SK-N-SH (cell line): Measurements from ENCODE around the gene TTC7B. TPM values are rescaled to one million over a fixed set of nuclear protein-coding genes. Genes with fewer than 3 reads are reported as not detected.

Experiments
- CTCF ChIA-PET: fragments of 300-600, 350-600 bp; formaldehyde crosslinking; extraction: SDS; loops from one replicate; lab custom pipeline; 2021; lab: Yijun Ruan, JAX
- POLR2A ChIA-PET: fragments of 350-600 bp; sonication (Branson Sonifier 250); formaldehyde crosslinking; extraction: SDS; loops from one replicate; lab custom pipeline; 2020; ENCODE audit warnings: antibody characterized with exemption, inconsistent platforms; lab: Yijun Ruan, JAX
- DNase-seq: peaks from one replicate; pipeline ENCODE4 v3.0.0; 2012
- H2AFZ ChIP-seq: fragments of 200-600 bp; sonication (generic); 2 replicates; pipeline ENCODE4 v1.8.1; 2016; ENCODE audit warnings: antibody characterized with exemption, mild to moderate bottlenecking, low read depth
- H3F3A ChIP-seq: fragments of 200-600 bp; sonication (generic); replicated peaks from 2 replicates; pipeline ENCODE3; 2016; ENCODE audit warnings: antibody characterized with exemption, mild to moderate bottlenecking; ENCODE audit not compliant: insufficient read depth
- H3K27ac ChIP-seq, 2 experiments: fragments of 200-500 bp in 1 of 2; fragments of 200-600 bp in 1 of 2; sonication (Bioruptor generic) in 1 of 2; sonication (generic), shearing (Covaris generic) in 1 of 2; 2 replicates each; pipeline versions ENCODE4 v1.5.1 to v1.6.1; 2014 to 2016; ENCODE audit warnings: low read depth in 2 of 2, inconsistent platforms in 1 of 2, low read length in 1 of 2, mild to moderate bottlenecking in 1 of 2, mixed read lengths in 1 of 2
- H3K27me3 ChIP-seq: fragments of 200-600 bp; sonication (generic), shearing (Covaris generic); 2 replicates; pipeline ENCODE4 v1.6.1; 2016; ENCODE audit warnings: mixed run types; ENCODE audit not compliant: insufficient read depth
- H3K36me3 ChIP-seq, 2 experiments: fragments of 200-500 bp in 1 of 2; fragments of 200-600 bp in 1 of 2; sonication (Bioruptor generic) in 1 of 2; sonication (generic) in 1 of 2; replicated peaks in 1 of 2; 2 replicates each; pipeline versions ENCODE3 to v1.5.1; 2014 to 2016; ENCODE audit warnings: low read length in 1 of 2, mild to moderate bottlenecking in 1 of 2; ENCODE audit not compliant: insufficient read depth in 2 of 2, control insufficient read depth in 1 of 2
- H3K4me1 ChIP-seq, 2 experiments: fragments of 200-500 bp in 1 of 2; fragments of 200-600 bp in 1 of 2; sonication (Bioruptor generic) in 1 of 2; sonication (generic), shearing (Covaris generic) in 1 of 2; 2 replicates each; pipeline versions ENCODE4 v1.5.1 to v1.6.1; 2014 to 2016; ENCODE audit warnings: low read depth in 1 of 2, low read length in 1 of 2, mixed run types in 1 of 2; ENCODE audit not compliant: insufficient read depth in 2 of 2, control insufficient read depth in 1 of 2
- H3K4me2 ChIP-seq: fragments of 200-600 bp; sonication (generic), shearing (Covaris generic); 2 replicates; pipeline ENCODE4 v1.6.1; 2017; ENCODE audit warnings: mixed run types
- H3K4me3 ChIP-seq, 2 experiments: fragments of 200-500 bp in 1 of 2; fragments of 200-600 bp in 1 of 2; sonication (Bioruptor generic) in 1 of 2; sonication (generic), shearing (Covaris generic) in 1 of 2; 2 replicates each; pipeline versions ENCODE4 v1.5.1 to v1.8.1; 2014 to 2016; ENCODE audit warnings: low read depth in 2 of 2, inconsistent platforms in 1 of 2, low read length in 1 of 2, mild to moderate bottlenecking in 1 of 2, mixed read lengths in 1 of 2, moderate library complexity in 1 of 2
- H3K79me2 ChIP-seq: fragments of 200-600 bp; sonication (generic); 2 replicates; pipeline ENCODE4 v1.8.1; 2017; ENCODE audit warnings: mild to moderate bottlenecking; ENCODE audit not compliant: insufficient read depth
- H3K9ac ChIP-seq: fragments of 200-600 bp; sonication (generic); 2 replicates; pipeline ENCODE4 v1.6.1; 2017; ENCODE audit warnings: mixed run types
- H3K9me2 ChIP-seq: fragments of 200-600 bp; sonication (generic); 2 replicates; pipeline ENCODE4 v1.6.1; 2017; ENCODE audit warnings: mixed run types
- H3K9me3 ChIP-seq: fragments of 200-600 bp; sonication (generic); 2 replicates; pipeline ENCODE4 v1.6.1; 2017; ENCODE audit warnings: mixed run types, mild to moderate bottlenecking, moderate library complexity
- H4K20me1 ChIP-seq: fragments of 200-600 bp; sonication (generic); 2 replicates; pipeline ENCODE4 v1.6.1; 2017; ENCODE audit warnings: mild to moderate bottlenecking, mixed run types; ENCODE audit not compliant: insufficient read depth
- ELF1 ChIP-seq: IDR thresholded peaks from 2 replicates; pipeline ENCODE4 v1.4.0; 2012
- EP300 ChIP-seq, 2 experiments: IDR thresholded peaks; 2 replicates each; pipeline versions ENCODE4 v1.4.0 to v1.6.1; 2012; ENCODE audit warnings: borderline replicate concordance in 1 of 2, low read depth in 1 of 2, low read length in 1 of 2
- EZH2phosphoT487 ChIP-seq: fragments of 200-600 bp; sonication (generic); IDR thresholded peaks from 2 replicates; pipeline ENCODE4 v1.6.1; 2017; ENCODE audit warnings: low read depth, mixed run types, mild to moderate bottlenecking, antibody characterized with exemption, moderate library complexity, borderline replicate concordance
- FOSL2 ChIP-seq: IDR thresholded peaks from 2 replicates; pipeline ENCODE4 v1.4.0; 2012; ENCODE audit warnings: low read depth, mild to moderate bottlenecking, moderate library complexity, borderline replicate concordance
- FOXJ3 ChIP-seq: sonication (generic); formaldehyde crosslinking; IDR thresholded peaks from 2 replicates; pipeline ENCODE4 v1.5.1; 2020; ENCODE audit warnings: mild to moderate bottlenecking, missing genetic modification reagents
- GABPA ChIP-seq: IDR thresholded peaks from 2 replicates; pipeline ENCODE4 v1.4.0; 2012; ENCODE audit warnings: low read depth, mild to moderate bottlenecking
- GATA2 ChIP-seq: sonication (generic); formaldehyde crosslinking; IDR thresholded peaks from 2 replicates; pipeline ENCODE4 v1.5.0; 2020; ENCODE audit warnings: mild to moderate bottlenecking, missing genetic modification reagents
- POLR2AphosphoS5 ChIP-seq: IDR thresholded peaks from 2 replicates; pipeline ENCODE4 v1.6.1; 2012; ENCODE audit warnings: low read depth, low read length
- RCOR1 ChIP-seq: fragments of 150-350 bp; IDR thresholded peaks from 2 replicates; pipeline ENCODE4 v1.6.1; 2017; ENCODE audit warnings: antibody characterized with exemption, low read length
- RFX5 ChIP-seq: IDR thresholded peaks from 2 replicates; pipeline ENCODE4 v1.6.1; 2012; ENCODE audit warnings: mild to moderate bottlenecking, improper control_type of control experiment, low read length
- RXRA ChIP-seq: IDR thresholded peaks from 2 replicates; pipeline ENCODE4 v1.4.0; 2012; ENCODE audit warnings: low read depth, mild to moderate bottlenecking, borderline replicate concordance
- SMC3 ChIP-seq: IDR thresholded peaks from 2 replicates; pipeline ENCODE4 v1.6.1; 2012; ENCODE audit warnings: low read depth, low read length, improper control_type of control experiment
- YY1 ChIP-seq: IDR thresholded peaks from 2 replicates; pipeline ENCODE4 v1.4.0; 2012; ENCODE audit warnings: low read depth, mild to moderate bottlenecking
- WGBS: methylation state at CpG from one replicate; pipeline ENCODE4 v1.1.6; 2017; ENCODE audit warnings: low lambda C conversion rate; 5-methylcytosine and 5-hydroxymethylcytosine counted together
- polyA plus RNA-seq, 3 experiments: library from polyadenylated mRNA; depleted of rRNA; stranded (reverse); fragments of >200 nt; gene quantifications; 2 replicates each; pipeline ENCODE4 v1.2.3, GENCODE V29; 2012
- TF ChIP-seq, protein P1 (sequence below): fragments of 150-350 bp; IDR thresholded peaks from 2 replicates; pipeline ENCODE4 v1.6.1; 2017; ENCODE audit warnings: antibody characterized with exemption, low read length, low read depth, borderline replicate concordance
- TF ChIP-seq, protein P2 (sequence below): fragments of 150-350 bp; IDR thresholded peaks from 2 replicates; pipeline ENCODE4 v1.6.1; 2016; ENCODE audit warnings: mild to moderate bottlenecking, low read depth, low read length
- TF ChIP-seq, protein P3 (sequence below): IDR thresholded peaks from 2 replicates; pipeline ENCODE4 v1.4.0; 2012; ENCODE audit warnings: low read depth, borderline replicate concordance
- TF ChIP-seq, protein P4 (sequence below): fragments of 200-600 bp; sonication (generic); IDR thresholded peaks from 2 replicates; pipeline ENCODE4 v1.6.1; 2017; ENCODE audit warnings: antibody characterized with exemption, mild to moderate bottlenecking, moderate library complexity

The TTC7B gene
- polyA plus RNA-seq, 1 of the 3 experiments (the other 2 are of a cell fraction) = 43.1 TPM

DNA sequence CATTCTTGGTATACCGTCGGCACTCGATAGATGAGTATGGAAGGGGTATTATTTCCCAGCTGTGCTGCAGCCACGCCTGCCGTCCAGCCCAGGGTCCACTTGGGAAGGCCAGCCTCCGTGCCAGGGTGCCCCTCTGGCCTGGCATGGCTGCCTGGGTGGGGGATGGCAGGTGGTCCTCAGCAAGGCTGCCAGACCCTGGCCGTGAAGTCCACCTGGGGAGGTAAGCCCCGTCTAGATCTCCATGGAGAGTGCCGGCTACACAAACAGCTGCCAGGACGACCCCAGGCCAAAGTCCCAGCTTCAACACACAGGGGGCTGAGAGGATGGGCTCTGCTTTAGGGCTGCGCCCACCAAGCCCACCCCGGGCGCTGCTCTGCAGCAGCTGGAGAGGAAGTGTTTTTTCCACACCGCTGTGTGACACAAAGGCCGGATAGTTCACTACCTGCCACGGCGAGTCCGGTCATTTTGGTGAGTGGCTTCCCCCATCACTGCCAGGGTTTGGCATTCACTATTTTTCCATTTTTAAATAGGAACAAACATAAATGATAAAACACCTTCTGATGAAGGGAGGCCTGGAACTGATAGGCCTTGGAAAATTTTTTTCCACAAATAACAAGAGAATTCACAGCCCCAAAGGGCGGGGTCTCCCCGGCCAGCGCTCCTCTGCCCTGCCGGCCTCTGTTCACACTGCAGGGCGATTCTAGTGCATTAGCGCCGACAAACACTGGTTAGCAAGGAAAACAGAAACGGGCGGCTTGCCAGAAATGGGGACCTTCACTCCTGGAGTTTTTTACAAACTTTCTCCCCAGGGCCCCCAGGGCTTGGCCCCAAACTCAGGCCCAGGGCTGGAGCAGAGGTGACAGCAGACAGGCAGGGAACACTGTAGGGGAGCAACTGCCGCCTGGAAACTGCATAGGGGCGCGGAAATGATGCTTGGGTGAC lies 257.9 kb downstream of the TTC7B start (continued):
- no peak for TF ChIP-seq FOSL2
- TF ChIP-seq, protein P1, sequence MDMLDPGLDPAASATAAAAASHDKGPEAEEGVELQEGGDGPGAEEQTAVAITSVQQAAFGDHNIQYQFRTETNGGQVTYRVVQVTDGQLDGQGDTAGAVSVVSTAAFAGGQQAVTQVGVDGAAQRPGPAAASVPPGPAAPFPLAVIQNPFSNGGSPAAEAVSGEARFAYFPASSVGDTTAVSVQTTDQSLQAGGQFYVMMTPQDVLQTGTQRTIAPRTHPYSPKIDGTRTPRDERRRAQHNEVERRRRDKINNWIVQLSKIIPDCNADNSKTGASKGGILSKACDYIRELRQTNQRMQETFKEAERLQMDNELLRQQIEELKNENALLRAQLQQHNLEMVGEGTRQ = no peak

DNA sequence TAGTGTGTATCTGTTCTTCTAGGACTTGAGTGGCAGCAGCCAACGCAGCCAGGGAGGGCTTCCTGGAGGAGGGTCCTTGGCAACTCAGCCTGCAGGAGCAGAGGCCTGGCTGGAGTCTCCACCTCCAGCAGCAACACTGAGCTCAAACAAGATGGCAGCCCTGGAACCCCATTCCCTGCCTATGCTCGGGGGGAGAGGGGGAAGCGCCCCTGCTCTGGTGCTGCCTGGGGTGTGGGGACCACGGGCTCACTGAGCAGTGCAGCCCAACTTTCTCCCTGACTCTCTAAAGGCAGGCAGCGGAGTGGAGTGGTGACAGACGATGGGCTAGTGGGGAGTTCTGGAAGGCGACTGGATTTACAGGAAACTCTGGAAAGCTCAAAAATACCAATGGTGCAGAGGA lies 258.7 kb downstream of the TTC7B start:
- no peaks in the 10 kb centered on the region for H3K9me2 ChIP-seq
- H3K36me3 ChIP-seq = peaks cover 0 to 4% of the 10 kb centered on the region in 2 experiments
- DNase-seq = no peak
- H3K4me1 ChIP-seq = peaks cover 0 to 34% of the 10 kb centered on the region in 2 experiments; a peak in 1 of 4 replicates
- H3K9me3 ChIP-seq = no peaks in the 10 kb centered on the region
- no peak for TF ChIP-seq RFX5
- TF ChIP-seq, protein P2, sequence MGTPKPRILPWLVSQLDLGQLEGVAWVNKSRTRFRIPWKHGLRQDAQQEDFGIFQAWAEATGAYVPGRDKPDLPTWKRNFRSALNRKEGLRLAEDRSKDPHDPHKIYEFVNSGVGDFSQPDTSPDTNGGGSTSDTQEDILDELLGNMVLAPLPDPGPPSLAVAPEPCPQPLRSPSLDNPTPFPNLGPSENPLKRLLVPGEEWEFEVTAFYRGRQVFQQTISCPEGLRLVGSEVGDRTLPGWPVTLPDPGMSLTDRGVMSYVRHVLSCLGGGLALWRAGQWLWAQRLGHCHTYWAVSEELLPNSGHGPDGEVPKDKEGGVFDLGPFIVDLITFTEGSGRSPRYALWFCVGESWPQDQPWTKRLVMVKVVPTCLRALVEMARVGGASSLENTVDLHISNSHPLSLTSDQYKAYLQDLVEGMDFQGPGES = no peak
- TF ChIP-seq GABPA = no peak
- TF ChIP-seq ELF1 = no peak
- TF ChIP-seq, protein P1 = no peak
- TF ChIP-seq EP300 (IDR thresholded peaks at IDR 0.05; ENCODE audit: borderline replicate concordance in 1 of 2, low read depth in 1 of 2, low read length in 1 of 2) = no peak
- TF ChIP-seq SMC3 = no peak
- TF ChIP-seq POLR2AphosphoS5 = no peak
- TF ChIP-seq, protein P3, sequence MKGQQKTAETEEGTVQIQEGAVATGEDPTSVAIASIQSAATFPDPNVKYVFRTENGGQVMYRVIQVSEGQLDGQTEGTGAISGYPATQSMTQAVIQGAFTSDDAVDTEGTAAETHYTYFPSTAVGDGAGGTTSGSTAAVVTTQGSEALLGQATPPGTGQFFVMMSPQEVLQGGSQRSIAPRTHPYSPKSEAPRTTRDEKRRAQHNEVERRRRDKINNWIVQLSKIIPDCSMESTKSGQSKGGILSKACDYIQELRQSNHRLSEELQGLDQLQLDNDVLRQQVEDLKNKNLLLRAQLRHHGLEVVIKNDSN = no peak
- no peak for TF ChIP-seq GATA2
- TF ChIP-seq RCOR1 = no peak
- TF ChIP-seq EZH2phosphoT487 = no peak
- no peak for TF ChIP-seq YY1
- TF ChIP-seq RXRA = no peak
- no peak for TF ChIP-seq FOXJ3
- TF ChIP-seq, protein P4, sequence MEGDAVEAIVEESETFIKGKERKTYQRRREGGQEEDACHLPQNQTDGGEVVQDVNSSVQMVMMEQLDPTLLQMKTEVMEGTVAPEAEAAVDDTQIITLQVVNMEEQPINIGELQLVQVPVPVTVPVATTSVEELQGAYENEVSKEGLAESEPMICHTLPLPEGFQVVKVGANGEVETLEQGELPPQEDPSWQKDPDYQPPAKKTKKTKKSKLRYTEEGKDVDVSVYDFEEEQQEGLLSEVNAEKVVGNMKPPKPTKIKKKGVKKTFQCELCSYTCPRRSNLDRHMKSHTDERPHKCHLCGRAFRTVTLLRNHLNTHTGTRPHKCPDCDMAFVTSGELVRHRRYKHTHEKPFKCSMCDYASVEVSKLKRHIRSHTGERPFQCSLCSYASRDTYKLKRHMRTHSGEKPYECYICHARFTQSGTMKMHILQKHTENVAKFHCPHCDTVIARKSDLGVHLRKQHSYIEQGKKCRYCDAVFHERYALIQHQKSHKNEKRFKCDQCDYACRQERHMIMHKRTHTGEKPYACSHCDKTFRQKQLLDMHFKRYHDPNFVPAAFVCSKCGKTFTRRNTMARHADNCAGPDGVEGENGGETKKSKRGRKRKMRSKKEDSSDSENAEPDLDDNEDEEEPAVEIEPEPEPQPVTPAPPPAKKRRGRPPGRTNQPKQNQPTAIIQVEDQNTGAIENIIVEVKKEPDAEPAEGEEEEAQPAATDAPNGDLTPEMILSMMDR = no peak
- no peak overlapping the region for H3K9ac ChIP-seq
- H3K4me3 ChIP-seq = no peak overlapping the region
- 0 out of 2 replicates have a peak, but pooled peaks cover 2% of the 10 kb centered on the region for H4K20me1 ChIP-seq
- H3K27me3 ChIP-seq = no peaks in the 10 kb centered on the region
- 90% methylated on average over 5 of the region's 7 CpGs for WGBS
- H3K27ac ChIP-seq = no peak overlapping the region
- ChIA-PET POLR2A (no interaction called here), CTCF (interaction anchor here (1.2 kb wide), 1 partner anchor 158 kb away, joined by 3 read pairs; no protein-coding TSS in a partner anchor)
- H3K4me2 ChIP-seq = no peak overlapping the region
- H3K79me2 ChIP-seq = no peaks in the 10 kb centered on the region
- H2AFZ ChIP-seq = no peak overlapping the region
- no peaks in the 10 kb centered on the region for H3F3A ChIP-seq
